HG02623 (cell line): ENCODE data around the gene SLC16A1.
"Not testable (repeated sequence)": the region's sequence is repeated elsewhere in the genome, so short reads cannot be mapped to it uniquely, and the experiment has no call there.

Source experiments
- ATAC-seq: cut with Tn5 transposase; IDR thresholded peaks from one replicate; pipeline ENCODE4 v1.9.1; 2021; ENCODE audit warnings: moderate library complexity; ENCODE audit not compliant: unreplicated experiment

The SLC16A1 gene

DNA sequence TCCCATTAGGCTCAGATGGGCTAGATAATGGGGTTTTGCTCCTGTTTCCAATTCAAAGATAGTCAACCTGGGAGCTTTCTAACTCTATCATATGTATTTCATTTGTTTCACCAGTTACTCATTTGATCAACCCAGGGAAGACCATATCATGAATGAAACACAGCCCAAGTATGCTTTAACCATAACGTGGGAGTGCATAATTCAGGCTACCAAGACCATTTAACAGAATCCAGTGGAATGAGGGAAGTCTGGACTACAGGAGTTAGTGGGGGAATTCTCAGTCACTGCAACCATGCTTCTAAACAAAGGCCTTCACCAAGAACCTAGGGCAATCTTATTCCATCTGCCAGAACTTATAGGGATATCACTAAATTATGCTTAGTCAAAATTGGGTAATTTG lies 15.0 kb upstream of the SLC16A1 start:
- ATAC-seq: no peak

DNA sequence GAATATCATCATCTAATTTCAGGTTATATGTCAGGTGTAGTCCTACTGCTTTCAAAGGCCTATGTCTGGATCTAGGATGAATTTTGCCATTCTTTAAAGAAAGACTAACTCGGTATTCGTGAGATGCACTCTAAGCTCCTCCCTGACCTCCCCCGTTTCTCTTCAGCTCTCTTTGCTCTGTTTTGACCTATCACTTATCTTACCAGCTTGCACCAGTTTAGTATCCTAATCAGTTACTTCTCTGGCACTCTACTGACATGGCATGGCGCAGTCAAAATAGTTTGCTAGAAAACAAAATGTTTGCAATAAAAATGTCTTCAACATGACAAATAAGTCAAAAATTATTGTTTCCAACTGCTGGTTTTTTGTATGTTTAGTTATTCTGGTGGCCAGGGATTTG lies 8.4 kb upstream of the SLC16A1 start:
- ATAC-seq: no peak

DNA sequence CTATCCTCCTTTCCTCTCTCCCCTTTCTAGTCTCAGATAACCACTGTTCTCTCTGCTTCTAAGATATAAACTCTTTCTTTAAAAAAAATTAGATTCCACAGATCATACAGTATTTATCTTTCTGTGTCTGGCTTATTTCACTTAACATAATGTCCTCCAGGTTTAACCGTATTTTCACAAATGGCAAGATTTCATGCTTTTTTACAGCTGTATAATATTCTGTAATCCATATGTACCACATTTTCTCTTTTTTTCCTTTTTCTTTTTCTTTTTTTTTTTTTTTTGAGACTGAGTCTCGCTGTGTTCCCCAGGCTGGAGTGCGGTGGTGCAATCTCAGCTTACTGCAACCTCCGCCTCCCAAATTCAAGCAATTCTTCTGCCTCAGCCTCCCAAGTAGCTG lies 5.1 kb upstream of the SLC16A1 start:
- no peak for ATAC-seq

DNA sequence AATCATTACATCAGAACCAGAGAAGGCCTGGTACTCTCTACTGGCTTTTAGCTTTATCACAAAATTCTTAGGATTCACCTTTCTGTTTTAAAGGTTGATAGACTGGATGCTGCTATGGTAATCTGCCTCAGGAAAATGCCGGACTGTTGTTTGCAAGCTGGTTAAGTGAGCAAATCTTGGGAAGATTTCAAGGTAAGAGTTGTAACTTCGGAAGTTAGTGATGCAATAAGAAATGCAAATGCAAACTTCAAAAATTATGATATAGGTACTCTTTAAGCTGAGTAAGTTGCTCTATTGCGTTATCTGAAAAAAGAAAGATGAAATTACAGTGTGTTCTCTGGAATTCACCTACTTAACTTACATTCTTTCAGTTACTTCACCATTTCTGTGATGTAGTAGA lies 4.4 kb upstream of the SLC16A1 start:
- no peak for ATAC-seq

DNA sequence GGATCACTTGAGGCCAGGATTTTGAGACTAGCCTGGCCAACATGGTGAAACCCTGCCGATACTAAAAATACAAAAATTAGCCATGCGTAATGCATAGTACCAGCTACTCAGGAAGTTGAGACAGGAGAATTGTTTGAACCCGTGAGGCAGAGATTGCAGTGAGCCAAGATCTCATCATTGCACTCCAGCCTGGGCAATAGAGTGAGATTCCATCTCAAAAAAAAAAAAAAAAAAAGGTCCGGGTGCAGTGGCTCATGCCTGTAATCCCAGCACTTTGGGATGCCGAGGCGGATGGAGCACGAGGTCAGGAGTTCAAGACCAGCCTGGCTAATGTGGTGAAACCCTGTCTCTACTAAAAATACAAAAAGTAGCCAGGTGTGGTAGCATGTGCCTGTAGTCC lies 2.2 kb upstream of the SLC16A1 start:
- not testable (repeated sequence) for ATAC-seq

DNA sequence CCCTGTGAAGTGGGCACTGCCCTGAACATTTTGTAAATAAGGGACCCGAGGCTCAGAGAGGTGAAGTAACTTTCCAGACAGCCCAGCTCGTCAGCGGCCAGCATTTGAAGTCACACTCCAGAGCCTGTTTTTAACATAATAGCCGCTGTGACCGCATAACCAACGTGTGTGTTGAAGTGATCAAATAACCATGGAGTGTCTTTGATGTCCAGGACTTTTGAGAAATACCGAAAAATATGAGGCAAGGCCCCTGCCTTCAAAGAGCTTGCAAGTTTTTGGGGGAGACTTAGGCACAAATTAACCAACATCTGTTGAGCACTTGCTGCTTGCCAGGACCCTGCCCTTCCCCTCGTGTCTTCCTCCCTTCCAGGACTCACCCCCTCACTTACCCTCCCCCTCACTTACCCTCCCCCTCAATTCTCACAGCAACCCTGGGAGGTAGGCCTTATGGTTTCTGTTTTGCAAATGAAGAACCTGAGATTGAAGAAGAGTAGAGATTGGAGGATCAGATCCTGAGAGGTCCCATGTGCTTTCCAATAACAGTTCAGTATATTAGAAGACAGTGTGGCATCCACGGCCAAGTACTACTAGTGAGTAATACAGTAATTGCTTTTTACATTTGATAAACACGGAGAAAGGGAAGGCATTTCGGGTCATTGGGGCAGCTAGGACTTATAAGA lies 1.3 kb upstream of the SLC16A1 start:
- peak; percentile 46 for ATAC-seq

DNA sequence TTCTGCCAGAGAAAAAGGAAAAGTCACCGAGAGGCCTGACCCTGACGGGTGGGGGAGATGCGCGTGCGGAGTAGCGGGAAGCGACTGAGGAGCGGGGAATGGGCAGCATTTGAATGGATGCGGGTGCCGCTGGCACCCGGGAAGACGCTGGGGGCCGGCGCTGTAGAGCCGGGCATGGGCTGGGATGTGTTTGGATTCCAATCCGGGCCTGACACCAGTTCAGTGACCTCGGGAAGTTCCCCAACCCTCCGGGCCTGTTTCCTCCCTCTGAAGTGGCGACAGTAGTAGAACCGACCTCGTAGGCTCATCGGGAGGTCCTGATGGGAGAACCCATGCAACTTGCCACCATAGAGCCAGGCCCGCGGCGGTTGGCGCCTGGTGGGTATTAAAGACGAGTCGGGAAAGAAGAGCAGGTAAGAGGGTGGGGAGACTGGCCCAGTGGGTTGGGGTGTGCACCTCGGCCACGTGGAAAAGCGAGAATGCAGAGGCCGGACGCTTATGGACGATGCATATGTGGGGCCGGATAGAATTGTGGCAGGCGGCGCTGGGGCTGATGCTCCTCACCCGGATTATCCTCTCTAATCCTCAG lies 642 bp upstream of the SLC16A1 start:
- ATAC-seq: peak; percentile 2

DNA sequence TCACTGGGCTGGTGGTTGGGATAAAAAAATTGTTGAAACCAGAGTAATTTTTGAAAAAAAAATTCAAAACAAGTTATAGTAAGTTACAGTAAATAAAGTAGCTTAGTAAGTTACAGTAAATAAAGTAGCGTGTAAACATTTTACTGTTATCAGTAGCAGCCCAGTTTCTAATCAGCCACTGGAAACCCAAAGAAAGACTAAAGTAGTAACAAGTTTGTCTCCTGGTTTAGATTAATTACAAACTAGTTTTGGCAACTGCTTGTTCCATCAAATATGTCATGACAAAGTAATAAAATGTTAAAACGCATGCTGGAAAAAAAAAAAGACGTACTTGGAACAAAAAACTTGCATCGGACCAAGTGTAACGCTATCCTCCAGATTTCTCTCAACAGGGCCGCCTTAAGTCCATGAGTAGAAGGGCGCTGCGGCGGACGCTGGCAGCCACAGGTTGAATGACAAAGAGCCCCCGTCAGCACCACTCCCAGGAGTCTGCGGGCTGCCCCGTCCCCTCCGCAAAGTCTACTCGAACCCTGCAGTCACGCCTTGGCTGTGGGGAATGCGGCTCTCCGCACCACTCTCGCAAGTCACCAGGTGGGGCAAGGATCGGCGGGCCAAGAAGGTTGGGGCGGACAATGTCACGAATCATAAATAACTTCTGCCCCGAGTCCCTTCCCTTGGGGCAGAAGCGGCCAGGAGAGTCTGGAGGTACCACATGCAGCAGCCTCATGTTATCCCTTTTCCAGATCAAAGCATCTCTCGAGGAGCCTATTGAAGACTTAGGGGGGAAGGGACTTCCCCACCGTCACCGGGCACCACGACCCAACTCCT lies 837 bp downstream of the SLC16A1 start:
- peak; percentile 10 for ATAC-seq

DNA sequence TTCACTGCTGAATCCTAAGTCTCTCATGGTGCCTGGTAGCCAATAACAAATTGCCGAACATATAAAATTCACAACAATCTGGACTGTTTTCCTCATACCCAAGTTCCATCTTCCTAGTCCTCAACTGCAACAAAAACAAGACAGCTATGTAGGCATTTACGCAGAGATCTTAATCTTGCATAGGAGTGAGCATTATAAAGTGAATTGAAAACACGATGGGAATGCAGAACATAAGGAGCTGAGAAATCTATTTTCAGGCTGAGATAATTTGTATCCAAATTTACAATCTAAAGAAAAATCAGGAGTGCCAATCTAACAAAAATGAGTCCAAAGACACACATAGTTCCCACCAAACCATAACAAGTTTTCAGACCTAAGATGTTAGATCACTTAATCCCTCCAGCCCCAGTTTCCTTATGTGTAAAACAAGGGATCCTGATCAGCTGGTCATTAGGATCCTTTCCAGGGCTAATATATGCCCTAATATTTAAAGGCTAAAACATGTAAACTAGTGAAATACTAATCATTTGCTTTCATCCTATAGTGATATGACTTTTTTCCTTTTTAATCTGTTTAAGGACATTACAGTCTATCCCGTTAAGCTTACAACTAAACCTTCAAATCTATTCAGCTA lies 1.9 kb downstream of the SLC16A1 start:
- no peak for ATAC-seq

DNA sequence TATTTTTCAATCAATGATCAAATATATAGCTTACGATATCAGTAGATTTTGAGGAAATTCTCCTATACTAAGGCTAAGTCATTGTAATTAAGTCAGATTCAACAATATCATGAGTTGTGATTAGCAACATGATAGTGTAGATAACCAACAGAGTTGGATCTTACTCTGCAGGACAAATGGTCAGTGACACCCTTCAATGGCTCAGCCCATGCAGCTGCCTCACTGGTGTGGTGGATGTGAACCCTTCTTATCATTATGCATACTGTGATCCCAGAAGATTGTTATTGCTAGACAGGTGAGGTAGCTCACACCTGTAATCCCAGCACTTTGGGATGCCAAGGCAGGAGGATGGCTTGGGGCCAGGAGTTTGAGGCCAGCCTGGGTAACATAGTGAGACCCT lies 5.6 kb downstream of the SLC16A1 start:
- no peak for ATAC-seq

DNA sequence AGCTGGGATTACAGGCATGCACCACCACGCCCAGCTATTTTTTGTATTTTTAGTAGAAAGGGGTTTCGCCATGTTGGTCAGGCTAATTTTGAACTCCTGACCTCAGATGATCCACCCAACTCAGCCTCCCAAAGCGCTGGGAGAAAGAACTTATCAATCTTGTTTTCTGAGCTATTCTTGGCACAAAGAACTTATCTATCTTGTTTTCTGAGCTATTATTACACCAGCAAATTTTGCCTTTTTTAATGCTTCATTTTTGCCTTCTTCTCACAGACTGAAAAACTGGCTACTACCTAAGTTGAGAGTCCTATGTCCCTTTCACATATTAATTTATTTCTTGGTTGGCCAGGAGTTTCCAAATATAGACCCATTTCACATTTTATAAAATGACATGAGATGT lies 9.3 kb downstream of the SLC16A1 start:
- ATAC-seq: no peak

DNA sequence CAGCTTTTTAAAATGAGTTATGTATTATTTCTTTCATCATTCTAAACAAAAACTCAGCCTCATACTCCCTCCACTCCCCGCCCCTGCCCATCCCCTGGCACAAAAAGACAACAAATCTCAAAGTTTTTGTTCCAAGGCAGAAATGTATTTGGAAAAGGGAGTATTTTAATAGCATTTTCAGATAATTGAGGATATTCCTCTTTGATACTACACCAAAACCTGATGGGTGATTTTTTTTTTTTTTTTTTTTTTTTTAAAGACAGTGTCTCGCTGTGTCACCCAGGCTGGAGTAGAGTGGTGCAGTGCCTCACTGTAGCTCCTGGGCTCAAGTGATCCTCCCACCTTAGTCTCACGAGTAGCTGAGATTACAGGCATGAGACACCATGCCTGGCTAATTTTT lies 16.2 kb downstream of the SLC16A1 start:
- no peak for ATAC-seq

DNA sequence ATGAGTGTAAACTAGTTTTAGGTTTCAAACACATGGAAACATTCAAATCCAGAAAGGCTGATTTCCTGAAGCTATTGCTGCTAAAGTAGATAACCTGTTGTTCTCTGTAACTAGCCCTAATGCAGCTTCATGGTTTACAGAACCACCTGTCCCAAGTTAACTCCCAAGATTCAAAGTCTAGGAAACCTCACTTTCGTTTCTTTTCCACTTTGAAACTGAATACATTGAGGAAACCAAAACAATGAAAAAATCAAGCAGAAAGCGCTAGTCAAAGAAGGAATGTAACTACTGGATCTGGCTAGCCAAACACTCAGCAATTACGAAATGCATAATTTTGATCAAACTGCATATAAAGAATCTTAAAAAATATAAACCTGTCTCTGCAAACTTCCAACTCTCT lies 17.8 kb downstream of the SLC16A1 start:
- no peak for ATAC-seq

DNA sequence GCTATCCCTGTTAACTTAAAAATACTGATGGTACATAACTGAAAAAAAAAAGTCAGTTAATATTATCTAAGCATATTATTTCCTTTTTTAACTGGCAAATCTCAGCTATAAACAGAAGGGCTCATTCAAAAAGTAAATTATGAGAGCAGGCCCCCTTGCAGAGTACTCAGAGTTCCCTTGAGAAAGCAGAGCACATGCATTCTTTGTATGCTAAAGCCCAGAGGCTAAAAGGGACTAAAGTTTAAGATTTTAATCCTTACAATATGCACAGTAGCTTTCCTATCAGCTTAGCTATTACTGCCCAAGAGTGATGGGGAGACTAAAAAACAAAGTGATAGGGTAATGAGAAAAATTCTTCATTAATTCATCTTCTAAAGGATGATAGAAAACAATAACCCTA lies 18.5 kb downstream of the SLC16A1 start:
- ATAC-seq: no peak

DNA sequence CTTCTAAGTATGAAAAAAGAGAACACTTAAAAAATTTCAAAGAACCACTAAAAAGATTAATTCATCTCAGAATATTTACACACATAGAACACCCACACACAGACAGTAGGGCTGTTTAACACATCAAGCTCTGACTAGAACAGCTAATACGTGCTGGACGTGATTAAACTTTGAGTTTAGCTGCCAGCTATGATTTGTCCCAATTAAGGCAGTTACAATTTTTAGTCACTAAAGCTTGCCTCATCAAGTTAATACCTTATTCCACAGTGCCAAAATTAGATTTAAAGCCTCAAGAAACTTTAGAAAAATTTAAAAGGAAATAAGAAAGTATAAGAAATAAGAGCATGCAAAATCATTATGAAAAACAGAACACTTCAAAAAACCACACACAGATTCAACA lies 18.9 kb downstream of the SLC16A1 start:
- no peak for ATAC-seq

DNA sequence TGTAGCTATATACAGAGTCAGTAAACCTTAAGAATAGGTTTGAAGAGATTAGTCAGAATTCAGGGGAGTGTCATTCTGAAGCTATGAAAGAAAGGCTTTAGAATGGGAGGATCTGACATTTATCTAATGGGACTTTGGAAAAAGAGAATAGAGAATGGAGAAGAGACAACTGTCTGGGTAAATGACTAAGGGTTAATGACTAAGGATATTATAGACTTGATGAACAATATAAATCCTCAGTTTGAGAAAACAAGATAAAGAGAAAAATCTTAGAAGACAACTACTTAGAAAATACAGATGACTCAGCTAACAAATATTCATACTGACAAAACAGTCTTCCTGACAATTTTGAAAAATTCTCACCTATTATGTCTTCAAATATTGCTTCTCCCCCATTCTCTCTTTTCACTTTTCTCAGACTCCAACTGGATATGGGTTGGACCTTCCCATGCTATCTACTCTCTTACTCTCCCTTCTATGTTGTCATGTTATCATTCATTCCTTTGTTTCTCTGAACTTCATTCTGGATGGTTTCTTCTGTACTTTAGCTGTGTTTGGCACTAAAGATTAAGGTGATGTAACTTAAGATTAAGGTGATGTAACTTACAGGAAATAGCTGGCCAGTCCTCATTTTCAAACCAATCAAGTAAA lies 20.4 kb downstream of the SLC16A1 start:
- no peak for ATAC-seq

DNA sequence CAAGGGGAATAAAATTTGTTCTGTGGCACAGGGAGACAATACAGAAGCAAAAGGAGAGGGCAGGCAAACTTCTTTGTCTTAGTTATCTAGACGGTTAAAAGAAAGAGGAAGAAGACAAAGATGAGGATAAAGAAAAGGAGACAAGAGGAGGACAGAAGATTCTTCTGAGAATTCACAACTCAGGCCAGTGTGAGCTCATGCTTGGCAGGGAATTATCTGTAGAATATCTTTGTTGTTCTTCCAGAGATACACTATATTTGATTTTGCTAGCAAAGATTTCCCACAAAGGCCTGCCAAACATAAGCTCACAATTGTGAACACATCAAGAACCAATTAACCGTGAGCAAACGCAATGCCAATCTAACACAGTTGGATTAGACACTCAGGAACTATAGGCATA lies 21.4 kb downstream of the SLC16A1 start:
- ATAC-seq: no peak

DNA sequence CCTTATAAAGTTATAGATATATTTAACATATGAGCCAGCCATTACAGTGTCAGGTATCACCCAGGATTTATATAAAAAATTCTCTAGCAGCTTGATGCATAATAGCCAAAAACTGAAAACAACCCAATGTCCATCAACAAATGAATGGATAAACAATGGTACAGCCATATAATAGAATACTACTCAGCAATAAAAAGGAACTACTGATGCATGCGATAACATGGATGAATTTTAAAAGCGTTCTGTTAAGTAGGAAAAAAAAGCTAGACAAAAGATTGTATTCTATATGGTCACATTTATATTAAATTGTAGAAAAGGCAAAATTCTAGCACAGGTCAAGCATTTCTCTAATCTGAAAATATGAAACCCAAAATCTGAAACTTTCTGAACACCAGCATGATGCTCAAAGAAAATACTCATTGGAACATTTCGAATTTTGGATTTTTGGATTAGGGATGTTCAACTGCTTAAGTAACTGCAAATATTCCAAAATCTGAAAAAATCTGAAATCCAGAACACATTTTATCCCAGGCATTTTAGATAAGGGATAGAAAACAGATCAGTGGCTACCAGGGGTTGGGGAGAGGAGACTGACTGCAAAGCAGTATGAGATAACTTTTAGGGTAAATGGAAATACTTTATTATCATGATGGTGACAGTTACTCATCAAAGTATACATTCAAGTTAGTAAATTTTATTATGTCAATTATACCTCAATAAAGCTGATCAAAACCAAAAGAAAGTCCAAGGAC lies 22.0 kb downstream of the SLC16A1 start:
- ATAC-seq: no peak

DNA sequence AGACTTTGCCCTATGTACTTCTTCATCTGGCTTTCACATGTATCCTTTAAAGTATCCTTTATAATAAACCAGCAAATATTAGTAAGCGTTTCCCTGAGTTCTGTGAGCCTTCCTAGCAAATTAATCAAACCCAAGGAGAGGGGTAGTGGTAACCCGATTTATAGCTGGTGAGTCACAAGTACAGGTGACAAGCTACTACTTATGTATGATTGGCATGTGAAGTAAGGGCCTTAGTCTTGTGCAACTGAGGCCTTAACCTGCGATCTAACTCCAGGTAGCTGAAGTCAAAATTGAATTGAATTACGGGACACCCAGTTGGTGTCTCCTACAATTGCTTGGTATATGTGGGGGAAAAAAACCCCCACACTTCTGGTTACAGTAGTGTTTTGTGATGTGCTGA lies 26.0 kb downstream of the SLC16A1 start:
- no peak for ATAC-seq

DNA sequence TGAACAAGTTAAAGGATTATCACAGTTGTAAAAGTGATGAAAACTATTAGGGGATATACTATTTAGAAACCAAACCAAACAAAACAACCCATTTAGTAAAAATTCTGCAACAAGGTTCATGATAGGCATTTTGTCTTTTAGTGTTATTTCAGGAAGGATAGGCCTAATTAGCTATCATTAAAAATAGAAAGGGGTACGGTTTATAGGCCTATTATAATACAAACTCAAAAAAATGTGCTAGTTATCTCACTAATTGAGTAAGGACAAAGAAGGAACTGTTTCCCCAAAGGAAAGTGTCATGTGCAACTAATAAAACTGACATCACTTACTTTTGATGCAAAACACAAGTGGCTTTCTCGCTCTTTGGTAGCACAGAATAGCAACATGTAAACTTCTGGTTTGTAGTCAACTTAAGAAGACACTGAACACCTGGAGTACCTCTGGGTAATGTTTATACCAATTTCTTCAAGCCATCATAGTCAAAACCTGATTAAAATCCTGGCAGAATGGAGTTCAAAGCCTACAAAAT lies 28.5 kb downstream of the SLC16A1 start:
- ATAC-seq: no peak
